SK-N-SH (cell line): ENCODE results near the gene SFMBT2.

Experiments
- CTCF ChIP-seq: fragments of 200-600 bp; sonication (generic); IDR thresholded peaks from 2 replicates; pipeline ENCODE4 v1.6.1; 2017; ENCODE audit warnings: antibody characterized with exemption, mild to moderate bottlenecking, moderate library complexity
- EP300 ChIP-seq, 2 experiments: IDR thresholded peaks; 2 replicates each; pipeline versions ENCODE4 v1.4.0 to v1.6.1; 2012; ENCODE audit warnings: borderline replicate concordance in 1 of 2, low read depth in 1 of 2, low read length in 1 of 2
- FOXM1 ChIP-seq: IDR thresholded peaks from 2 replicates; pipeline ENCODE4 v1.4.0; 2012; ENCODE audit warnings: low read depth, mild to moderate bottlenecking
- GABPA ChIP-seq: IDR thresholded peaks from 2 replicates; pipeline ENCODE4 v1.4.0; 2012; ENCODE audit warnings: low read depth, mild to moderate bottlenecking
- GATA2 ChIP-seq: sonication (generic); formaldehyde crosslinking; IDR thresholded peaks from 2 replicates; pipeline ENCODE4 v1.5.0; 2020; ENCODE audit warnings: mild to moderate bottlenecking, missing genetic modification reagents
- RCOR1 ChIP-seq: fragments of 150-350 bp; IDR thresholded peaks from 2 replicates; pipeline ENCODE4 v1.6.1; 2017; ENCODE audit warnings: antibody characterized with exemption, low read length
- RFX5 ChIP-seq: IDR thresholded peaks from 2 replicates; pipeline ENCODE4 v1.6.1; 2012; ENCODE audit warnings: mild to moderate bottlenecking, improper control_type of control experiment, low read length
- RXRA ChIP-seq: IDR thresholded peaks from 2 replicates; pipeline ENCODE4 v1.4.0; 2012; ENCODE audit warnings: low read depth, mild to moderate bottlenecking, borderline replicate concordance
- SMC3 ChIP-seq: IDR thresholded peaks from 2 replicates; pipeline ENCODE4 v1.6.1; 2012; ENCODE audit warnings: low read depth, low read length, improper control_type of control experiment
- TF ChIP-seq, protein P1 (sequence below): fragments of 150-350 bp; IDR thresholded peaks from 2 replicates; pipeline ENCODE4 v1.6.1; 2017; ENCODE audit warnings: antibody characterized with exemption, low read length, low read depth, borderline replicate concordance

- no peak for TF ChIP-seq RCOR1
- no peak for TF ChIP-seq CTCF
- TF ChIP-seq SMC3: no peak
- TF ChIP-seq GATA2 (CRISPR knock-in tag): no peak
- no peak for TF ChIP-seq EP300 (IDR thresholded peaks at IDR 0.05; ENCODE audit: borderline replicate concordance in 1 of 2, low read depth in 1 of 2, low read length in 1 of 2)
- TF ChIP-seq FOXM1: no peak
- TF ChIP-seq, protein P1, sequence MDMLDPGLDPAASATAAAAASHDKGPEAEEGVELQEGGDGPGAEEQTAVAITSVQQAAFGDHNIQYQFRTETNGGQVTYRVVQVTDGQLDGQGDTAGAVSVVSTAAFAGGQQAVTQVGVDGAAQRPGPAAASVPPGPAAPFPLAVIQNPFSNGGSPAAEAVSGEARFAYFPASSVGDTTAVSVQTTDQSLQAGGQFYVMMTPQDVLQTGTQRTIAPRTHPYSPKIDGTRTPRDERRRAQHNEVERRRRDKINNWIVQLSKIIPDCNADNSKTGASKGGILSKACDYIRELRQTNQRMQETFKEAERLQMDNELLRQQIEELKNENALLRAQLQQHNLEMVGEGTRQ: no peak
- no peak for TF ChIP-seq GABPA
- TF ChIP-seq RFX5: no peak
- no peak for TF ChIP-seq RXRA
Measured at GRCh38 chr10:7339510-7339909, 71.3 kb downstream of the SFMBT2 start.
